DOHH2 (cell line): Measurements from ENCODE around the gene ZNF84.

Source experiments
- CTCF ChIP-seq: fragments of 200-600 bp; sonication (generic); IDR thresholded peaks from one replicate; pipeline ENCODE4 v1.5.1; 2014; ENCODE audit warnings: antibody characterized with exemption, mild to moderate bottlenecking, low read depth, low read length; ENCODE audit not compliant: poor library complexity, severe bottlenecking
- EZH2phosphoT487 ChIP-seq: fragments of 200-600 bp; sonication (generic); IDR thresholded peaks from 2 replicates; pipeline ENCODE4 v1.6.1; 2017; ENCODE audit warnings: borderline replicate concordance, mild to moderate bottlenecking, antibody characterized with exemption, low read length, moderate library complexity, mixed read lengths

- TF ChIP-seq CTCF, result no peak
- no peak for TF ChIP-seq EZH2phosphoT487
Observed at GRCh38 chr12:132998741-132999140, 38.6 kb upstream of the ZNF84 start.
